ENCODE measurements around the gene SYT7. TPM values are rescaled to one million over a fixed set of nuclear protein-coding genes. Genes with fewer than 3 reads are reported as not detected.

The SYT7 gene
- total and polyA plus RNA-seq, 2 of the 8 experiments (the other 6 are each of a cell fraction or from before 2014, with no cell fraction given): 9.6 to 10.5 TPM

DNA sequence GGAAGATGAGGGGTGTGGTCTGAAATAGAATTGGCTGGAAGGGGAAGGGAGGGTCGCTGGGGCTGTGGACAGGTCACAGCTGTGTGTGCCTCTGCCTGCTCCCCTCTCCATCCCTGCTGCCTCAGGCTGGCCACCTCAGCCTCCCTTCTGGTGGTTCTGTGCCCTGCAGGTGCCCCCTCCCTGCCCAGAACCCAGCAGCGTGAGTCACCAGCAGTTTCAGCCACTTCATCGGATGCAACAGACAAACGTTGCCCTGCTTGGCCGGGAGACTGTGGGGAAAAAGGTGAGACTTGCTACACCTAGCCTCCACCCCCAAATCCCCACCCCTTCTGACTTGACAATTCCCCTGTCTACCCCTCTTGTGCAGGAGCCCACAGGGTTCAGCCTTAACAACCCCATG, 94.1 kb downstream of the SYT7 start (continued):
- TF ChIP-seq CBX5 (IDR thresholded peaks at IDR 0.05; ENCODE audit: low read depth, low read length) (no peak), NRF1 (IDR thresholded peaks at IDR 0.05; ENCODE audit: low read depth, low read length) (no peak), FOSL1 (IDR thresholded peaks at IDR 0.05; ENCODE audit: insufficient read depth, low read depth, low read length) (no peak)

All from H1 (cell line).